Stimulated activated CD8-positive, alpha-beta memory T cell treated with anti-CD3 and anti-CD28 coated beads, Interleukin-15, amount 100 ng/mL, for 1 hour (primary cell): ENCODE results near the gene OR13C5.

Experiments used
- DNase-seq: peaks from one replicate; pipeline ENCODE4 v3.0.0-alpha.2; 2020; ENCODE audit warnings: low read depth

OR13C5 gene

DNA sequence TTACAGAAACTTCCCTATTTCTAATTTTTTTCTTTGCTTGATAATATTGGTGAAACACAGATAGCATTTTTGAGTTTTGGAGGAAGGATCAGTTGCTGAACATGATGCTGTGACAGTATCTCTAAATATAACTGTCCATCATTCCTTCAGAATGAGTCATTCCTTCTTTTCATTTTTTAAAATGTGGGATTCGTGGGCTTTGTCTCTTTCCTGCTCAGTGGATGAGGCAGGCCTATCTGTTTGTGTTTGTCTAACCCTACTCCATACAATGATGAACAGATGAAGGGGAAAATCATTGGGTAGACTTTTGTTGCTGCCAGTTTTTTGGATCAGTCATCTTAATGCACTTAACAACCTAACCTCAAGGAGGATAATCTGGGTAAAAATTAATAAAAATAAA, 46.0 kb downstream of the OR13C5 start:
- DNase-seq = no peak
